ENCODE data around the gene BTNL2. TPM values are rescaled to one million over a fixed set of nuclear protein-coding genes. Genes with fewer than 3 reads are reported as not detected.
"Not testable (repeated sequence)": the region's sequence is repeated elsewhere in the genome, so short reads cannot be mapped to it uniquely, and the experiment has no call there.

The BTNL2 gene
- total RNA-seq, 2 donors from 2014 or later: not detected

GRCh38 chr6:32382757-32383420 lies 24.1 kb downstream of the BTNL2 start:
- intact Hi-C loops (cut with DNase I): no loop called here
- DNase-seq (no peak), ATAC-seq (no peak)

GRCh38 chr6:32379545-32379944 lies 27.4 kb downstream of the BTNL2 start:
- ATAC-seq (no peak), DNase-seq (no peak)
- intact Hi-C loops (cut with DNase I): no loop called here

GRCh38 chr6:32375739-32376529 lies 31.0 kb downstream of the BTNL2 start:
- intact Hi-C loops (cut with DNase I): no loop called here
- DNase-seq (no peak), ATAC-seq (no peak)

GRCh38 chr6:32371803-32372202 lies 35.2 kb downstream of the BTNL2 start, which contains the start of gene TSBP1:
TSBP1 (minus strand) TSS chr6:32371903; CDS start chr6:32371706, 197 bp downstream.
- intact Hi-C loops (cut with DNase I): no loop called here
- ATAC-seq (no peak), DNase-seq (no peak)

GRCh38 chr6:32371229-32371628 lies 35.8 kb downstream of the BTNL2 start:
- ATAC-seq (no peak), DNase-seq (no peak)
- intact Hi-C loops (cut with DNase I): no loop called here

GRCh38 chr6:32370505-32370904 lies 36.5 kb downstream of the BTNL2 start:
- DNase-seq (no peak), ATAC-seq (no peak)
- intact Hi-C loops (cut with DNase I): no loop called here

GRCh38 chr6:32369660-32370059 lies 37.3 kb downstream of the BTNL2 start:
- DNase-seq: no peak
- intact Hi-C loops (cut with DNase I): no loop called here
- ATAC-seq: no peak

- ATAC-seq (no peak), DNase-seq (no peak)
- intact Hi-C loops (cut with DNase I): no loop called here
Observed at GRCh38 chr6:32367644-32368043, 39.3 kb downstream of the BTNL2 start.

- ATAC-seq; DNase-seq; intact Hi-C loops (cut with DNase I): not testable (repeated sequence)
Observed at GRCh38 chr6:32359225-32359624, 47.8 kb downstream of the BTNL2 start.

- ATAC-seq; DNase-seq; intact Hi-C loops (cut with DNase I): not testable (repeated sequence)
Observed at GRCh38 chr6:32358548-32358947, 48.4 kb downstream of the BTNL2 start.

- DNase-seq (no peak), ATAC-seq (no peak)
- intact Hi-C loops (cut with DNase I): no loop called here
Observed at GRCh38 chr6:32355018-32355417, 52.0 kb downstream of the BTNL2 start.

- no peak for ATAC-seq
- DNase-seq: no peak
- intact Hi-C loops (cut with DNase I): no loop called here
Observed at GRCh38 chr6:32353348-32353747, 53.6 kb downstream of the BTNL2 start.

Other genes with a start within 250 kb of the BTNL2 start
- gene EGFL8, start 242.6 kb downstream of the BTNL2 start, total RNA-seq: 1 to 10 TPM; 7.1 to 8.7 TPM
- gene AGPAT1, start 231.1 kb downstream of the BTNL2 start, total RNA-seq: 10 to 100 TPM; 54.8 to 58.1 TPM
- 10 to 100 TPM; 73.0 to 77.9 TPM for gene RNF5, start 228.8 kb downstream of the BTNL2 start, total RNA-seq
- 1 to 10 TPM; 2.4 to 2.8 TPM for gene AGER, start 222.9 kb downstream of the BTNL2 start, total RNA-seq
- 10 to 100 TPM; 43.7 to 47.7 TPM for gene PBX2, start 217.0 kb downstream of the BTNL2 start, total RNA-seq
- gene GPSM3, start 214.5 kb downstream of the BTNL2 start, total RNA-seq: 10 to 100 TPM in 1 of 2 donors, 1 to 10 TPM in 1; 8.5 to 15.8 TPM
- 10 to 100 TPM; 22.4 to 27.9 TPM for gene NOTCH4, start 183.1 kb downstream of the BTNL2 start, total RNA-seq
- gene TSBP1, start 35.3 kb downstream of the BTNL2 start, total RNA-seq: not detected
- 100 to 1,000 TPM in 1 of 2 donors, 10 to 100 TPM in 1; 94.5 to 151 TPM for gene HLA-DRA, start 32.7 kb upstream of the BTNL2 start, total RNA-seq
- gene HLA-DRB5, start 123.1 kb upstream of the BTNL2 start, total RNA-seq: 10 to 100 TPM; 27.1 to 82.9 TPM
- 10 to 100 TPM; 45.9 to 90.4 TPM for gene HLA-DRB1, start 182.7 kb upstream of the BTNL2 start, total RNA-seq
- gene HLA-DQA1, start 230.2 kb upstream of the BTNL2 start, total RNA-seq: 1 to 10 TPM; 7.7 to 8.3 TPM